ACHN (cell line): Measurements from ENCODE around the gene ARID5B.
"Not testable (repeated sequence)": the region's sequence is repeated elsewhere in the genome, so short reads cannot be mapped to it uniquely, and the experiment has no call there.

Experiments used
- DNase-seq: peaks from one replicate; pipeline ENCODE4 v3.0.0-alpha.2; 2015
- in situ Hi-C: cut with HindIII; loops from 2 replicates; pipeline ENCODE4 v1.10.0; 2017; ENCODE audit warnings: low sequenced_read_pairs, low pct_ligation_motif_present, low pct_unique_long_range_greater_than_20kb

Gene ARID5B

GRCh38 chr10:61973906-61974305, 72.4 kb downstream of the ARID5B start:
- no peak for DNase-seq
- in situ Hi-C loops = no loop called here

- in situ Hi-C loops = no loop called here
Measured at GRCh38 chr10:61974601-61975390, 73.3 kb downstream of the ARID5B start.

DNA sequence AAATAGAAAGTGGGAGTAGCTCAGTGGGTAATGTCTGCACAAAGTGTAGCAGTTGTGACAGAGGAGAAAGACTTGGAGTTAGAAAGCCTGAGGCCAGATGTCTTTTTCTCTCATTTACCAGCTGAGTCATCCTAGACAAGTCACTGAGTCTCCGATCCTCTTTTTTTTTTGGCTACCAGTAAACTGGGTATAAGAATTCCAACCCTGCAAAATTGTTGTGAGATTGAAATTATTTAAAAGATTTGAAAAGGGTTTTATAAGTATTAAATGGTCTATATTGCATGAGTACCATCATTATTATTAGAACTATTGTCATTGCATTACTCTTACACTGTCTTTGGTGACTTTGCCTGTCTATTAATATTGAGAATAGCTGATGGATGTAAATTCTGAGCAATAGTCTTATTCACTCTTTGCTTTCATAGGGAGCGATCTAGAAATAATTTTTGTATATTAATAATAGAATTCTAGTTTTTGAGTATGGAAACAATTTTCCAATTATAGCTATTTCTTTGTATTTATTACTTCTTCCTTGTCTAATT, 74.0 kb downstream of the ARID5B start:
- peak; percentile 9 for DNase-seq
- in situ Hi-C loops = no loop called here

More at GRCh38 chr10:61974601-61975390, 73.3 kb downstream of the ARID5B start:
- no peak for DNase-seq

- in situ Hi-C loops, DNase-seq: not testable (repeated sequence)
Measured at GRCh38 chr10:61976951-61977721, 75.6 kb downstream of the ARID5B start.

DNA sequence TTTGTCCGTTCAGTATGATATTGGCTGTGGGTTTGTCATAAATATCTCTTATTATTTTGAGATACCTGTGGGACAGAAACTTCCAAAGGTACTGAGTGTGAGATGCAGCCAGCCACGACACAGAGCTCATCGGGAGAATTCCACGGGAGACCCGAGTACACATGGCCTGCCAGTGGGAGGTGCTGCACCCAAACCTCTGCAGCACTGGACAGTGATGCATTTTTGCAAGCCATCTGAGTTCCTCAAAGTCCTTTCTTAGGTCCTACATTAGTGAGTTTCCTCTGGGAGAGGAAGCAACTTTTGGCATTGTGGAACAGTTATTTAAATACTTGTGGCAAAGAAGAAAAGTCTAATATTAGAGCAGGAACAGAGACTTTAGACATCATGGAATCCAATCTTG, 77.5 kb downstream of the ARID5B start:
- DNase-seq = no peak
- in situ Hi-C loops = no loop called here

GRCh38 chr10:61981460-61981859, 80.0 kb downstream of the ARID5B start:
- DNase-seq = no peak
- in situ Hi-C loops = no loop called here

GRCh38 chr10:61983255-61983654, 81.8 kb downstream of the ARID5B start:
- no peak for DNase-seq

DNA sequence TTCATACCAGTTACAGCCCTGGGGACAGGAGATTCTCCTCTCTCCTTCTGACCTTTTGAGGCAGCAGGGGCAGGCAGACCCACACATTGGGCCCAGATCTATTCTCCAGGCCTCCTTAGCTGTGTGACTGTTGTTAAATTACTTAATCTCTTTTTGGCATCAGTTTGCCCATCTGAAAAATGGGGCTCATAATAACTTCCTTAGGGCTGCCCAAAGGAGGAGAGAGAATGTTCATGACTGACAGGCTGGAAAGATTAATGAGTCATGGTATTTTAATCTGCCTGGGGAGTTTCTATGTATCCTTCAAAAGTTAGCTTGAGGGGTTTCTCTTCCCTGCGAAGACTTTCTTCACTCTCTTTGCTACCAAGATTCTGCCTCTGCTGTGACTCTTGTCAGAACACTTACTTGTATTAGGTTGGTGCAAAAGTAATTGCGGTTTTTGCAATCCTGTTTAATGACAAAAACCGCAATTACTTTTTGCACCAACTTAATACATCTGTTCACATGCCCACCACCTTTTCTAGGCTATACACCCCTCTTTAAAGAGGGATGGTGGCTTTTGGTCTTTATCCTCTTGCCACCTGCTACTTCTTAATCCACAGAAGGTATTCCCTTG, 83.4 kb downstream of the ARID5B start:
- in situ Hi-C loops = no loop called here
- DNase-seq = no peak

More at GRCh38 chr10:61983255-61983654, 81.8 kb downstream of the ARID5B start:
- in situ Hi-C loops = no loop called here

- DNase-seq = no peak
- in situ Hi-C loops = no loop called here
Measured at GRCh38 chr10:61985715-61986114, 84.2 kb downstream of the ARID5B start.

DNA sequence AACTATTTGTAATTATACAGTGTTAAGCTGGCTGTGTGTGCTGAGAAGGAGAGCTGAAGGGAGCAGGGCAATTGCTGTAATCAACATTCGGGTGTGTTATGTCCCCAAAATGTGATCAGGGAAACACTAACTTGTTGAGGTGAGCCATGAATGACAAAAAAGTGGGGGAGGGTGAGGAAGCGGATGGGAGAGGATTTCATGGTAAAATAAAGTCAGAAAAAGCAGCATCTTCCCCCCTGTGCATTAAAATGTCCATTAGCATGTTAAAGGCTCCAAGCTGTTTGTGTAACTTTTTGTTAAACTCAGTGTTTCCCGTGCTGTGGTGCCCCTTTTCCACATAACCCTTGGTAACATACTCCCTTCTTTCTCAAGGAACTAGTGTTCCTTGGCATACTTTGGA, 84.9 kb downstream of the ARID5B start:
- in situ Hi-C loops = no loop called here
- no peak for DNase-seq

DNA sequence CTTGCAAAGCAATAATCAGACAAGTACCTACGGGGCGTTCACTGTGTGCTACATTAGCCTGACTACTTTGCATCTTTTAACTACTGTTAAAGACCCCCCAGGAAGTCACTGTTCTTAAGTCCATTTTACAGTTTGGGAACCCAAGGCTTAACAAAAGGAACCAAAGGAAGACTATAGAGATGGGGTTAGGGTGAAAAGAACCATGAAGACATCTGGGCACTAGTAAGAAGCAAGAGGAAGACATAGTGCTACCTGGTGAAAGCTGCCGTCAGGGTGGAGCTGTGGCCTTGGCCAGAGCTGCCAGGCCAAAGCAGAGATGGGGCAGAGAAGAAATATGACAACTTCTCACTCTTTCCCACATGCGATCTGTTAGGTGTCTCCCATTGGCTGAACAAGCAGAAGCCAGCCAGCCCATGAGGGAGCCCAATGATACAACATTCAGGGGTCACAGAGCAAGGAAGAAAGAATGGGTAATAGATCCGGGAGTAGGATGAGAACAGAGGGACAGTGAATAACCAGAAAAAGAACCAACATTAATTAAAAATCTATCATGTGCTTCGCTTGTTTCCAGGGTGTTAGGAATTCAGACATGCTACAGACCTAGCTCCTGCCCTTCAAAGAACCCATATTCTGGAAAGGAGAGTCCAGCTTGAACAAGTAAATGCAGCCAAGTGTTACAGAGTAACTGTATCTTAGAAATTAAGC, 85.4 kb downstream of the ARID5B start:
- in situ Hi-C loops = no loop called here
- DNase-seq = no peak

GRCh38 chr10:61987537-61987936, 86.0 kb downstream of the ARID5B start:
- DNase-seq = no peak
- in situ Hi-C loops = no loop called here

DNA sequence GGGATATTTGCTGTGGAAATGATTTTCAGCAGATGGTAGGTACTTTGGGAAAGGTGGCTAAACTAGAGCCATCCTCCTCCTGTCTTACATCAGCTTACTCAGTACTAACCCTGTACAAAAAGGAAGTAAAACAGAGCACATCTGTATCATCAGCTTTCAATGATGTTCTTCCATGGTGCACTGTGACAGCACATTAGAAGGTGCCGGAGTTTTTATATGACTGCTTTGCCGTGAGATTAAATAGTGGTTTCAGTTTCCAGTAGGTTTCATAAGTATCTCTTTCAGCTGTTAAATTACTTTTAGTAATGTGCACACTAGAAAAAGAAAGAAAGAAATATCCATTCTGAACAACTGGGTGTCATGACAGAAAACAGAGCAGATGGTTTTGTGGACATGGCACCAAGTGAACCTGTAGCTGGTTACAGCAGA, 86.5 kb downstream of the ARID5B start:
- in situ Hi-C loops = no loop called here
- no peak for DNase-seq

GRCh38 chr10:61989995-61990760, 88.7 kb downstream of the ARID5B start:
- DNase-seq = no peak
- in situ Hi-C loops = no loop called here

DNA sequence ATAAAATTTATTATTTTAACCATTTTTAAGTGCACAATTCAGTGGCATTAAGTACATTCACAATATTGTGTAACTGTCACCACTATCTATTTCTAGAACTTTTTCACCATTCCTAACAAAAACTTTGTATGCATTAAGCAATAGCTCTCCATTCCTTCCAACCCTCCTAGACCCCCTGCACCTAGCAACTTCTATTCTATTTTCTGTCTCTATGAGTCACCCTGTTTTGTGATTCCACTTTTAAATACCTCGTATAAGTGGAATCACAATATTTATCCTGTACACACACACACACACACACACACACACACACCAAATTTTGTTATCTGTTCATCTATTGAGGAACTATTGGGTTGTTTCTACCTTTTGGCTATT, 89.2 kb downstream of the ARID5B start:
- in situ Hi-C loops = no loop called here

GRCh38 chr10:61991166-61991565, 89.7 kb downstream of the ARID5B start:
- DNase-seq = no peak

More for the DNA sequence above, 89.2 kb downstream of the ARID5B start:
- DNase-seq = no peak

DNA sequence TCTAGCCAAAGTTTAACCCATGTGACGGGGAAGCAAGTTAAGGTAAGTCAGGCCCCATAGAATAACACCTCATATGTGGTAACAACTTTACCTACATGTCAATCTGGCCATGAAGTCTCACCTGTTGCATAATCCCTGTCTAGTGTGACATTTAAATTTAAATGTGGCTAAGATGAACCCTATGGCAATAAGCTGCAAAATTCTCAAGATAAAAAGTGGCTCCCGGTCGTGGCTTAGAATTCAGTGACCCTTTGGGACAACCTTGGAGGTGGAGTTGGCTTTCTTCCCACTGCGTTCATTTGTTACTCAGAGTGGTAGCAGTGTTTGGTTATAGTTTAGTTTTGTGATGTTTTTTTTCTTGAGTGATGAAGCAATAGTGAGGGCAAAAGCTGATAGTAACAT, 90.6 kb downstream of the ARID5B start:
- DNase-seq = no peak

More at GRCh38 chr10:61991166-61991565, 89.7 kb downstream of the ARID5B start:
- in situ Hi-C loops = no loop called here

More for the DNA sequence above, 90.6 kb downstream of the ARID5B start:
- in situ Hi-C loops = no loop called here
